ENCODE data around the gene ARHGEF19.
"Not testable (repeated sequence)": the region's sequence is repeated elsewhere in the genome, so short reads cannot be mapped to it uniquely, and the experiment has no call there.

ARHGEF19 gene

DNA sequence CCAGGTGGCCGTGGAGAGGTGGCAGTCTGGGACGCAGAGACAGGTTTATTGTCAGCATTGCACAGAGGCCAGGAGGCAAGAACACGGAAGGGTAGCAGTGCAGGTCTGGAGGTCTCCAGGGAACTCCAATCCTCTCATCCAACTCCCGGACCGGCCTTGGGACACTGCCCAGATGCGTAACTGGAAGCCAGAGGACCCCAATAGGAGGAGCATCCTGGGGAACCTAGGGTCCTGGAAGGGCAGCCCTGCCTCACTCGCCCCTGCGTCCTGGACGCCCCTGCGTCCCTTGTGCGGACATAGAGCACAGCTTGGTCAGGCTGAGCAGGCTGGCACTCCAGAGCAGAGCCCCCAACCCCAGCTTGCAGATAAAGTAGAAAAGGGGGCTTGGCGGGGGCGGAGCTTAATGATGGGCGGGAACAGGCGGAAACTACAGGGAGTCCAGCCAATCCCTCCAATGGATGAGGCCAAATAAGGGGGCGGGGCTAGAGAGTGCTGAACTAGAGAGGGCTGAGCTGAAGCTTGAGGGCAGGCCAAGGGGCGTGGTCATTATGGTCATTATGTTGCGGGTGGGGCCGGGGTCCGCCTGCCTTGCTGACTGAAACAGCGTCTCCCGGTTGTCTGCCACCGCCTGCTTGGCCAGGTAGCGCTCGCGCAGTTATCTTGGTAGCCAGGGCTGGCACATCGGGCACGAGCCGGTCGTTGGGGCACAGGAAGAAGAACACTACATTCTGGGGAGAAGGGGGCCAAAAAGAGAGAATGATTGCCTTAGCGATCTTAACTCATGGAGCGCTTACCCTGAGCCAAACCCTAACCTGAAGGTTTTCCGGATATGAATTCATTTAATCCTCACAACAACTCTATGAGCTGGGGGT is 3.7 kb upstream of the ARHGEF19 start:
- peak; percentile 97 for DNase-seq
- Mint-ChIP-seq H3K36me3 (ENCODE audit: low read depth) (no peaks in the 10 kb centered on the region), H3K27ac (no peak overlapping the region), H3K9me3 (no peaks in the 10 kb centered on the region), H3K4me3 (peak overlapping the region; percentile 85), H3K27me3 (ENCODE audit: low read depth, poor library complexity) (peaks cover 37% of the 10 kb centered on the region), H3K4me1 (peaks cover 19% of the 10 kb centered on the region)
- TF ChIP-seq, protein P1, sequence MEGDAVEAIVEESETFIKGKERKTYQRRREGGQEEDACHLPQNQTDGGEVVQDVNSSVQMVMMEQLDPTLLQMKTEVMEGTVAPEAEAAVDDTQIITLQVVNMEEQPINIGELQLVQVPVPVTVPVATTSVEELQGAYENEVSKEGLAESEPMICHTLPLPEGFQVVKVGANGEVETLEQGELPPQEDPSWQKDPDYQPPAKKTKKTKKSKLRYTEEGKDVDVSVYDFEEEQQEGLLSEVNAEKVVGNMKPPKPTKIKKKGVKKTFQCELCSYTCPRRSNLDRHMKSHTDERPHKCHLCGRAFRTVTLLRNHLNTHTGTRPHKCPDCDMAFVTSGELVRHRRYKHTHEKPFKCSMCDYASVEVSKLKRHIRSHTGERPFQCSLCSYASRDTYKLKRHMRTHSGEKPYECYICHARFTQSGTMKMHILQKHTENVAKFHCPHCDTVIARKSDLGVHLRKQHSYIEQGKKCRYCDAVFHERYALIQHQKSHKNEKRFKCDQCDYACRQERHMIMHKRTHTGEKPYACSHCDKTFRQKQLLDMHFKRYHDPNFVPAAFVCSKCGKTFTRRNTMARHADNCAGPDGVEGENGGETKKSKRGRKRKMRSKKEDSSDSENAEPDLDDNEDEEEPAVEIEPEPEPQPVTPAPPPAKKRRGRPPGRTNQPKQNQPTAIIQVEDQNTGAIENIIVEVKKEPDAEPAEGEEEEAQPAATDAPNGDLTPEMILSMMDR (IDR thresholded peaks at IDR 0.05): no peak

DNA sequence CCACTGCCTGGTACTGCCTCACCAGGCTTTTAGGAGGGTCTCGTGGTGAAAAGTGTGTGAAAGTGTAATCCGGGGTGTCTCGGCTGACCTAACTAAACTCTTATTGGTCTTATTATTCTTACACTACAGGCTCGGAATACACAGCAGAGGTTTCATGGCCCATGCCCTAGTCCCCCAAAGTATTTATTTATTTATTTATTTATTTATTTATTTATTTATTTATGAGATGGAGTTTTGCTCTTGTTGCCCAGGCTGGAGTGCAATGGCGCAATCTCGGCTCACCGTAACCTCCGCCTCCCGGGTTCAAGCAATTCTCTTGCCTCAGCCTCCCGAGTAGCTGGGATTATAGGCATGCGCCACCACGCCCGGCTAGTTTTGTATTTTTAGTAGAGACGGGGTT is 2.8 kb upstream of the ARHGEF19 start:
- Mint-ChIP-seq H3K27me3 (ENCODE audit: low read depth, poor library complexity) (peaks cover 40% of the 10 kb centered on the region), H3K4me1 (peaks cover 19% of the 10 kb centered on the region)
- H3K9me3 Mint-ChIP-seq; H3K4me3 Mint-ChIP-seq; H3K36me3 Mint-ChIP-seq (ENCODE audit: low read depth); H3K27ac Mint-ChIP-seq; DNase-seq: not testable (repeated sequence)

DNA sequence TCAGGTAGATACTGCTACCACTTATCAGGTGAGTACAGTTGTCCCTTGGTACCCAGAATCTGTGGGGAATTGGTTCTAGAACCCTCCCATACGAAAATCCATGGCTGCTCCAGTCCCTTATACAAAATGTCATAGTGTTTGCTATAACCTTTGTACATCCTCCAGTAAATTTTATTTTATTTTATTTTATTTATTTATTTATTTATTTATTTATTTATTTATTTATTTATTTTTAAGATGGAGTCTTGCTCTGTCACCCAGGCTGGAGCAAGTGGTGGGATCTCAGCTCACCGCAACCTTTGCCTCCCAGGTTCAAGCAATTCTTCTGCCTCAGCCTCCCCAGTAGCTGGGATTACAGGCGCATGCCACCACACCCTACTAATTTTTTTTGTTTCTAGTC is 1.1 kb upstream of the ARHGEF19 start:
- H3K9me3 Mint-ChIP-seq; DNase-seq; H3K36me3 Mint-ChIP-seq (ENCODE audit: low read depth); H3K4me3 Mint-ChIP-seq; H3K27ac Mint-ChIP-seq: not testable (repeated sequence)
- H3K4me1 Mint-ChIP-seq: peaks cover 25% of the 10 kb centered on the region
- H3K27me3 Mint-ChIP-seq (ENCODE audit: low read depth, poor library complexity): peaks cover 31% of the 10 kb centered on the region

DNA sequence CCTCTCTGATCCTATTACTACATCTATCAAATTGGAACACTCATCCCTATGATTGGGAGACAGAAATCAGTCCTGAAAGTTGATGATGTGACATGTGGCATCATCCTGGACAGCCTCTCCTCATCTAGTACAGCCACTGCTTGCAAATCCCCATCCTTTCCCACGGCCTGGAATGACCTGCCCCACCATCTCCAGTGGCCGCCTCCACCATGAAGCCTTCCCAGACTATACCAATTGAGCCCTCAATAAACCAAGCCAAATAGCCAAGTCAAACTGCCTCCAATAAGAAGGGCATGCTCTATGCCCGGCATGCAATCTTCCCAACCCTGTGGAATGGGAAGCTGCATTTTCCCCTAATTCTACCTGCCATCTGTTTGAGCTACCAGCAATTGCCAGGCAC is 561 bp upstream of the ARHGEF19 start:
- H3K27ac Mint-ChIP-seq: no peak overlapping the region
- DNase-seq: no peak
- peaks cover 20% of the 10 kb centered on the region for H3K4me1 Mint-ChIP-seq
- H3K9me3 Mint-ChIP-seq: no peaks in the 10 kb centered on the region
- H3K4me3 Mint-ChIP-seq: no peak overlapping the region
- no peaks in the 10 kb centered on the region for H3K36me3 Mint-ChIP-seq (ENCODE audit: low read depth)
- peaks cover 33% of the 10 kb centered on the region for H3K27me3 Mint-ChIP-seq (ENCODE audit: low read depth, poor library complexity)
- TF ChIP-seq, protein P1 (IDR thresholded peaks at IDR 0.05): no peak

DNA sequence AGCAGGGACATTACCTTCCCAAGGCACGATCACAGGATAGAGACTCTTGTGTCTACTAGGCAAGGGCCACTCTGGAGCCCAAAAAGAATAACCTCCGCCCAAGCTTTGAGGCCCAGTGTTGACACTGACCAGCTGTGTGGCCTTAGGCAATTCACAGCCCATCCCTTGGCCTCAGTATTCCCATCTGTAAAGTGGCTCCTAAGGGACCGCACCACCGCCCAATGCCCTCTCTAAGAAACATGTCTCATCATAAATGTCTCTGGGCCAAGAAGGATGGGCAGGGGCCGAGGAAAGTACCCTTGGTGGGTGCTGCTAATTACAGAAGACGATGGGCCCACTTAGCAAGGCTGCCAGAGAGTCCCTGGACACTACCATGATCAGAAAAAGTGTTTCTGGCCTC is 628 bp downstream of the ARHGEF19 start:
- Mint-ChIP-seq H3K4me3 (no peak overlapping the region), H3K36me3 (ENCODE audit: low read depth) (no peaks in the 10 kb centered on the region), H3K27me3 (ENCODE audit: low read depth, poor library complexity) (peaks cover 33% of the 10 kb centered on the region), H3K4me1 (peaks cover 20% of the 10 kb centered on the region), H3K9me3 (no peaks in the 10 kb centered on the region), H3K27ac (no peak overlapping the region)
- TF ChIP-seq, protein P1 (IDR thresholded peaks at IDR 0.05): no peak
- no peak for DNase-seq

DNA sequence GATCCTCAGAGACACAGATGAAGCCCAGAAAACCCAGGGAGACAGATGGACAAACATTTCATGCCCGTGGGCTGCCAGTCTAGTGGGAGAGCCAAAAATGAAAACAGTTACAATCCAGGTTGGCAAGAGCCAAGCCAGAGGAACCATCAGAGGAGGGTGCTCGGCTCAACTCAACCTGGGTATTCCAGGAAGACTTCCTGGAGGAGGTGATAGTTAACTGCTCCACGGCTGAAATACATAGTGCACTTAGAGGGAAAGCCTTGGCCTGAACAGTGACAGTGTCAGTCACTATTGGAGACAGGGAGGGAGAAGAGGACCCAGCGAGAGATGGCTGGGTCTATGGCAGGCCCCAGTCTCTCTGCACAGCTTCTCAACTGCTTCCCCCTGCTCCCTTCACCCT is 1.9 kb downstream of the ARHGEF19 start:
- H3K4me1 Mint-ChIP-seq: peaks cover 22% of the 10 kb centered on the region
- peaks cover 24% of the 10 kb centered on the region for H3K27me3 Mint-ChIP-seq (ENCODE audit: low read depth, poor library complexity)
- H3K9me3 Mint-ChIP-seq: no peaks in the 10 kb centered on the region
- TF ChIP-seq, protein P1 (IDR thresholded peaks at IDR 0.05): no peak
- H3K4me3 Mint-ChIP-seq: no peak overlapping the region
- H3K36me3 Mint-ChIP-seq (ENCODE audit: low read depth): no peaks in the 10 kb centered on the region
- DNase-seq: no peak
- no peak overlapping the region for H3K27ac Mint-ChIP-seq

DNA sequence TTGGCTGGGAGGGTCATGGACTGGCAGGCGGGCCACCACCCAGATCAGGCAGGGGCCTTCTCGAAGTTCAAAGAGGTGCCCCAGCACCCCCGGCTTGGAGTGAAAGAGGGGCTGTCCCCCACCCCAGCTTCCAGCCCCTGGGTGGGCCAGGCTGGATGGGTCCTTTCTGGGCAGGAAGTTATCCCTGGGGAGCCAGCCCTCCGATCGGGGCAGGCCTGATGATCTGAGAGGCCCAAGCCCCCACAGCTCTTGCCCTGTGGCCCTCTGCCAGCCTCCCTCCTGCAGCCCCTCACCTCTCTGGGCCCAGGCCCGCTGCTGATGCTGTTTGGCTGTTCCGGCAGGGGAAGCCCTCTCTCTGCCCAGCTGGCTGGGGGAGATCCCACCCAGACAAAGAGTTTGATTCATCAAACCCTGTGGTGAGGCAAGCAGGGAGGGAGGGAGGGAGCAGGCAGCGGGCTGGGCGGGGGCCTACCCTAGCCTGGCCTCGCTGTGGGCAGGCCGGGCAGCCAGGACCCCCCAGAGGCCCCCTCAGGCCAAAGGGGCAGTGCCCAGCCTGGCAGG is 2.5 kb downstream of the ARHGEF19 start:
- no peak for DNase-seq
- TF ChIP-seq, protein P1 (IDR thresholded peaks at IDR 0.05): no peak
- Mint-ChIP-seq H3K9me3 (no peaks in the 10 kb centered on the region), H3K4me1 (peaks cover 22% of the 10 kb centered on the region), H3K4me3 (no peak overlapping the region), H3K36me3 (ENCODE audit: low read depth) (no peaks in the 10 kb centered on the region), H3K27me3 (ENCODE audit: low read depth, poor library complexity) (peaks cover 24% of the 10 kb centered on the region), H3K27ac (no peak overlapping the region)

All from nephron progenitor cell (in vitro differentiated cells).